ENCODE data around the gene CT47A7.
"Not testable (repeated sequence)": the region's sequence is repeated elsewhere in the genome, so short reads cannot be mapped to it uniquely, and the experiment has no call there.

The CT47A7 gene

GRCh38 chrX:120956500-120956899, at the start of gene CT47A7:
Gene CT47A7 (minus strand): TSS chrX:120956600. CDS start chrX:120956345, 255 bp downstream.
- H3K4me3 ChIP-seq; H3K36me3 ChIP-seq (replicated peaks); in situ Hi-C loops (cut with MboI; ENCODE audit: low sequenced_read_pairs); H3K27me3 ChIP-seq (ENCODE audit: low read depth); H3K4me1 ChIP-seq; H3K9me3 ChIP-seq; DNase-seq (ENCODE audit: low spot score in 2 of 2): not testable (repeated sequence)

GRCh38 chrX:121000589-121000988, 44.2 kb upstream of the CT47A7 start:
- peak; percentile 15 to 43 for DNase-seq (ENCODE audit: low spot score in 2 of 2)

DNA sequence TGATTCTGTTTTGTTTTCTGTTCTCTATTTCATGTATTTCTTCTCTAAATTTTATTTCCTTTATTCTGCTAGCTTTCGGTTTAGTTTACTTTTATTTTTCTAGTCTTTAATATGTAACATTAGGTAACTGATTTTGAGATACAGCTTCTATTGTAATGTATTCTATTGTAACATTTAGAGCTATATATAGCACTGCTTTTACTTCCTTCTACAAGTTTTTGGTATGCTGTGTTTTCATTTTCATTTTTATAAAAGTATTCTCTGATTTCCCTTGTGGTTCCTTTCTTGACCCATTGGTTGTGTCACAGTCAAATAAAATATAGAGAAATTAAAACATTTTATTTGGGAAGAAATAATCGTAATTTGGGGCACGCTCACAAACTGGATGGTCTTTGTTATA, 43.0 kb upstream of the CT47A7 start:
- Histone ChIP-seq H3K27me3 (ENCODE audit: low read depth) (no peaks in the 10 kb centered on the region), H3K36me3 (replicated peaks) (no peaks in the 10 kb centered on the region), H3K4me1 (no peaks in the 10 kb centered on the region), H3K4me3 (no peak overlapping the region), H3K9me3 (no peaks in the 10 kb centered on the region)
- in situ Hi-C loops (cut with MboI; ENCODE audit: low sequenced_read_pairs) = no loop called here
- no peak for DNase-seq (ENCODE audit: low spot score in 2 of 2)

More at GRCh38 chrX:121000589-121000988, 44.2 kb upstream of the CT47A7 start:
- in situ Hi-C loops (cut with MboI; ENCODE audit: low sequenced_read_pairs) = no loop called here
- Histone ChIP-seq H3K4me3 (no peak overlapping the region), H3K4me1 (no peaks in the 10 kb centered on the region), H3K27me3 (ENCODE audit: low read depth) (no peaks in the 10 kb centered on the region), H3K9me3 (no peaks in the 10 kb centered on the region), H3K36me3 (replicated peaks) (no peaks in the 10 kb centered on the region)

DNA sequence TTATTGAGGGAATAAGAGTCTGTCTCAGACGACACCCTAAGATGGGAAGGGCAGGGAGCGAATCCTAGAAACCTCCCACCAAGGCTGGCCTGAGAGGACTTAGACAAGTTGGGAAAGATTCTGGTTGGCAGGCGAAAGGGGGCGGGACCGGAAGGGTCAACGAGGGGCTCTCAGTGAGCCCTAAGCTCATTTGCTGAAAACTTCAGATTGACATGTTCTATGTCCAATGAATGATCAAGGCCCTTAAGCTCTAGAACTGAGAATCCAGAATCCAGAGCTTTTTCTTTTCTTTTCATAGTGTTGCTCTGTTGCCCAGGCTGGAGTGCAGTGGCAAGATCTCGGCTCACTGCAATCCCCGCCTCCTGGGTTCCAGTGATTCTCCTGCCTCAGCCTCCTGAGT, 29.3 kb upstream of the CT47A7 start, which contains the start of gene CT47A1:
Gene CT47A1 (minus strand): TSS at position 101 of the 400 bp plus-strand sequence. CDS start 231 bp downstream, outside the sequence.
- H3K4me1 ChIP-seq; H3K4me3 ChIP-seq; H3K27me3 ChIP-seq (ENCODE audit: low read depth); DNase-seq (ENCODE audit: low spot score in 2 of 2); in situ Hi-C loops (cut with MboI; ENCODE audit: low sequenced_read_pairs); H3K36me3 ChIP-seq (replicated peaks); H3K9me3 ChIP-seq: not testable (repeated sequence)
